Activated naive CD4-positive, alpha-beta T cell treated with anti-CD3 and anti-CD28 coated beads, Interleukin-2, amount 50 U/mL, for 72 hours (primary cell): ENCODE measurements around the gene RIC1. TPM values are rescaled to one million over a fixed set of nuclear protein-coding genes. Genes with fewer than 3 reads are reported as not detected.
A peak's percentile ranks its signal among the peaks of the same experiment; 100 is the strongest.
"Not testable (repeated sequence)": the region's sequence is repeated elsewhere in the genome, so short reads cannot be mapped to it uniquely, and the experiment has no call there.

Experiments
- ATAC-seq, 2 donors: fragments of 150-1000 bp; cut with Tn5 transposase; 2 replicates each; pipeline ENCODE4 v1.10.0; 2021; ENCODE audit warnings: mild to moderate bottlenecking in 2 of 2, moderate library complexity in 2 of 2
- DNase-seq, 2 donors: peaks; one replicate each; pipeline ENCODE4 v3.0.0; 2021 to 2022; ENCODE audit warnings: low spot score in 2 of 2
- H3K27ac Mint-ChIP-seq, 2 donors: one replicate each; pipeline ENCODE4 v1.8.0; 2022; ENCODE audit warnings: mild to moderate bottlenecking in 2 of 2, mixed read lengths in 2 of 2
- H3K36me3 Mint-ChIP-seq, 2 donors: one replicate each; pipeline ENCODE4 v1.8.0; 2022; ENCODE audit warnings: mixed read lengths in 2 of 2
- H3K9me3 Mint-ChIP-seq, 2 donors: one replicate each; pipeline ENCODE4 v1.8.0; 2022; ENCODE audit warnings: mixed read lengths in 2 of 2
- total RNA-seq, 2 donors: library from RNA; stranded (reverse); gene quantifications; one replicate each; pipeline ENCODE4 v1.2.3, GENCODE V29; 2022

Gene RIC1
- total RNA-seq, 2 donors from 2014 or later: 25.6 to 26.7 TPM

DNA sequence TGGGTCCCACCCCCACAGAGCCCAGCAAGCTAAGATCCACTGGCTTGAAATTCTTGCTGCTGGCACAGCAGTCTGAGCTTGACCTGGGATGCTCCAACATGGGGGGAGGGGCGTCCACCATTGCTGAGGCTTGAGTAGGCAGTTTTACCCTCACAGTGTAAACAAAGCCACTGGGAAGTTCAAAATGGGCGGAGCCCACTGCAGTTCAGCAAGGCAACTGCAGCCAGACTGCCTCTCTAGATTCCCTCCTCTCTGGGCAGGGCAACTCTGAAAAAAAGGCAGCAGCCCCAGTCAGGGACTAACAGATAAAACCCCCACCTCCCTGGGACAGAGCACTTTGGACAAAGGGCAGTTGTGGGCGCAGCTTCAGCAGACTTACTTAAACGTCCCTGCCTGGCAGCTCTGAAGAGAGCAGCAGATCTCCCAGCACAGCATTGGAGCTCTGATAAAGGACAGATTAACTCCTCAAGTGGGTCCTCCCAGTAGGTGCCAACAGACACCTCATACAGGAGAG lies 150.9 kb downstream of the RIC1 start:
- H3K27ac Mint-ChIP-seq: peak overlapping the region in 1 of 2 donors; percentile 29
- not testable (repeated sequence) for DNase-seq, ATAC-seq
- H3K36me3 Mint-ChIP-seq: peaks cover 51 to 69% of the 10 kb centered on the region in 2 donors
- peaks cover 27 to 34% of the 10 kb centered on the region in 2 donors for H3K9me3 Mint-ChIP-seq

- ATAC-seq, DNase-seq, H3K27ac Mint-ChIP-seq: not testable (repeated sequence)
- Mint-ChIP-seq H3K9me3 (peaks cover 25 to 30% of the 10 kb centered on the region in 2 donors), H3K36me3 (peaks cover 66 to 80% of the 10 kb centered on the region in 2 donors)
Observed at GRCh38 chr9:5783420-5783819, 154.5 kb downstream of the RIC1 start.

DNA sequence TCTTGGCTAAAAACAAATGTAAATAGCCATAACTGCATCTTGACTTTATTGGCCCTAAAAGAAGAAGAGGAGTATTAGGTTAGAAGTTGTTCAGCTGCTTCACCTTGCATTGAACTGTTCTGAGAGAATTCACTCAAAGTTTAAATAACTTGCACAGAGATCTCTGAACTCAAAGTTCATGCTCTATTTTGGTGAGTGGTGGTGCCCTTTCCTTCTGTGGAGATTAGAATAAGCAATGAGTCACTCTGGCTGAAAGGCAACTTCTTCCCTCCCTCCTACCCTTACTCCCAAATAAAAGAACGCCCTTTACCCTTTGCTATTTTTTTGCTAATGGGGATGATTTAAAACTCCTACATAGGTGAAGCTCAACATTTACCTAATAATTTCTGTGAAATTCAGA lies 155.1 kb downstream of the RIC1 start:
- no peak for DNase-seq
- ATAC-seq: peak in 1 of 2 donors; percentile 20
- Mint-ChIP-seq H3K9me3 (peaks cover 20 to 29% of the 10 kb centered on the region in 2 donors), H3K36me3 (peaks cover 64 to 80% of the 10 kb centered on the region in 2 donors), H3K27ac (no peak overlapping the region)

- DNase-seq: no peak
- Mint-ChIP-seq H3K9me3 (peaks cover 20 to 29% of the 10 kb centered on the region in 2 donors), H3K27ac (no peak overlapping the region), H3K36me3 (peaks cover 62 to 78% of the 10 kb centered on the region in 2 donors)
- no peak for ATAC-seq
Observed at GRCh38 chr9:5784526-5785315, 155.8 kb downstream of the RIC1 start.

DNA sequence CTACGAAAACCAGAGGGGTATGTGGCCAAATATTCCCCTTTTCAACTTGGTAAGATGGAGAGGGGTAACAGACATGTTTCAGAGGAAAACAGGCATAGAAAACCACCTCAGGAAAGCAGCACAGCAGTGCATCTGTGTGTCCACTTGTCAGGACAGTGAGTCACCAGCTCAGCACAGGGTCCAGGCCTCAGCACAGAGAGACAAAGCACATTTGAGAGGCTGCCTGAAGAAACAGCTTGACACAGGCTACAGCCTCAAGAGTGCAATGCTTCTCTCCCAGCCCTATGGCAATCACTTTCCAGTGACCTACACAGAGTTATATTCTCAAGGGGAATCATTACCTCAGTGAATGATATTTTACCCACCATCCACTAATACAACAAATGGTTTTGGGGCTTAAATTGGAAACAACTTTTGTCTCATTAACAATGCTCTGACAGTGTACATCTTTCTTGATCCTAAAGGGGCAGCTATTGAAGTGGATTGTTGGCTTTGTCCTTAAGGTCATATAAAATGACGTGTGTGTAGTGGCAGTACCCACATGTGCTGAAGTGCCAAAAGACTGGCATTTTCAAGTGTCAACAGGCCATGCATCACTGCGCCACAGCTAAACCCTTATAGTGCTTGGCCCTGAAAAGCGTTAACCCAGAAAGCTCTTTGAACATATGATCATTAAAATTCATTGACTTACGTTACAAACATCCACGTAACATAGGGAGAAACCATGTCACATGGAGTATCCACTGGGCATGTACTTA lies 157.6 kb downstream of the RIC1 start:
- DNase-seq (no peak), ATAC-seq (no peak)
- peaks cover 12 to 14% of the 10 kb centered on the region in 2 donors for H3K9me3 Mint-ChIP-seq
- peaks cover 48 to 72% of the 10 kb centered on the region in 2 donors for H3K36me3 Mint-ChIP-seq
- H3K27ac Mint-ChIP-seq: peak overlapping the region in 1 of 2 donors; percentile 46

- Mint-ChIP-seq H3K9me3 (peaks cover 7% of the 10 kb centered on the region in 2 donors), H3K27ac (peak overlapping the region; percentile 37 to 46), H3K36me3 (peaks cover 42 to 72% of the 10 kb centered on the region in 2 donors)
- ATAC-seq (no peak), DNase-seq (no peak)
Observed at GRCh38 chr9:5787220-5787619, 158.3 kb downstream of the RIC1 start.

DNA sequence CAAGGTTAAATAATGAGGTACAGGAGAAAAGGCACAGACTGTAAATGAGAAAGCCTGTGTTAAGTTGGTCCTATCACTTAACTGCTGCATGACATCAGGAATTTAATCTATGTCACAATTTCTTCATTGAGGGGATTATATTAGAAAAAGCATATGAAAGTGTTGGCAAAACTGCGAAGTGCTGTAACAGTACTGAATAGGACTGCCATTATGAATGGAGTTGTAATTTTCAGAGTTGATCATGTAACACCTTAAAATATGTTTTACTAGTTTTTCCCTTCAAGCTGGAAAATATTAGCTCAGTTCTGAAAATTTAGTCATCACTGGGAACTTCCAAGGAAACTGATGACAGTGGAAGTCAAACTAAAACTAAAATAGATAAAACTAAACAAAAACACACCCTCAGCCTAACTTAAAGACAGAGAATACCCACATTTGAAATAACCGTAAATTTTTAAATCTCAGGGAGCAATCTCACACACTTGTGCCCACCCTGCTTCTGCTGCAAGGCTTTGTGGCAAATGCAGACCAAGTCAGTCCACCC lies 158.9 kb downstream of the RIC1 start:
- H3K36me3 Mint-ChIP-seq: peaks cover 35 to 68% of the 10 kb centered on the region in 2 donors
- DNase-seq (no peak), ATAC-seq (peak; percentile 39 to 69)
- H3K9me3 Mint-ChIP-seq: peaks cover under 1 to 1% of the 10 kb centered on the region in 2 donors
- H3K27ac Mint-ChIP-seq: peak overlapping the region; percentile 37 to 46

GRCh38 chr9:5789489-5789888 lies 160.6 kb downstream of the RIC1 start:
- ATAC-seq (no peak), DNase-seq (no peak)
- H3K27ac Mint-ChIP-seq: no peak overlapping the region
- H3K36me3 Mint-ChIP-seq: peaks cover 28 to 60% of the 10 kb centered on the region in 2 donors
- H3K9me3 Mint-ChIP-seq: no peaks in the 10 kb centered on the region

- no peaks in the 10 kb centered on the region for H3K9me3 Mint-ChIP-seq
- DNase-seq: no peak
- no peak overlapping the region for H3K27ac Mint-ChIP-seq
- H3K36me3 Mint-ChIP-seq: peaks cover 21 to 59% of the 10 kb centered on the region in 2 donors
- ATAC-seq: no peak
Observed at GRCh38 chr9:5790923-5791322, 162.0 kb downstream of the RIC1 start.

- DNase-seq: no peak
- Mint-ChIP-seq H3K27ac (no peak overlapping the region), H3K36me3 (peaks cover 18 to 51% of the 10 kb centered on the region in 2 donors), H3K9me3 (no peaks in the 10 kb centered on the region)
- no peak for ATAC-seq
Observed at GRCh38 chr9:5791870-5792269, 163.0 kb downstream of the RIC1 start.

- peaks cover 4 to 34% of the 10 kb centered on the region in 2 donors for H3K36me3 Mint-ChIP-seq
- no peaks in the 10 kb centered on the region for H3K9me3 Mint-ChIP-seq
- H3K27ac Mint-ChIP-seq: no peak overlapping the region
- DNase-seq (no peak), ATAC-seq (peak in 1 of 2 donors; percentile 32)
Observed at GRCh38 chr9:5793812-5794211, 164.9 kb downstream of the RIC1 start.

GRCh38 chr9:5796298-5796697 lies 167.4 kb downstream of the RIC1 start:
- H3K9me3 Mint-ChIP-seq: no peaks in the 10 kb centered on the region
- ATAC-seq (no peak), DNase-seq (no peak)
- H3K36me3 Mint-ChIP-seq: peaks cover 0 to 18% of the 10 kb centered on the region in 2 donors
- peak overlapping the region in 1 of 2 donors; percentile 3 for H3K27ac Mint-ChIP-seq

DNA sequence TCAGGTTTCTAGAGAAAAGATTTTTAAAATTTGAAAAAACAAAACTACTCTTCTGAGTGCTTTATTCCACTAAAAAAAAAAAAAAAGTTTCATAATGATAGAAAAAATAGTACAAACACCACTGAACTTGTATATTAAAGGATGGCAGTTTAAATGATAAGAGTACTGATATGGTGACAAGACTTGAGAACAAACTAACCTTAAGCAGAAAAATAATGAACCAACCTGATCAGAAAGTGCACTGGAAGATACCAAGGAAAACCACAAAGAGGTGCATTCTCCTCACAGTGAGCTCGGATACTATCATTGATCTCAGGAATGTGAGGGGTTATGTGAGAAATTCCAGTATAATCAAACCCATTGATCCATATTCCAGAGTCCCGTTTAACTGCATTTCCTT lies 169.7 kb downstream of the RIC1 start:
- no peaks in the 10 kb centered on the region for H3K9me3 Mint-ChIP-seq
- DNase-seq: no peak
- no peak overlapping the region for H3K27ac Mint-ChIP-seq

GRCh38 chr9:5799314-5799713 lies 170.4 kb downstream of the RIC1 start:
- peaks cover 0 to 6% of the 10 kb centered on the region in 2 donors for H3K36me3 Mint-ChIP-seq
- no peak for ATAC-seq
- no peak overlapping the region for H3K27ac Mint-ChIP-seq
- DNase-seq: no peak
- H3K9me3 Mint-ChIP-seq: no peaks in the 10 kb centered on the region

More for the DNA sequence above, 169.7 kb downstream of the RIC1 start:
- H3K36me3 Mint-ChIP-seq: peaks cover 0 to 6% of the 10 kb centered on the region in 2 donors
- ATAC-seq: no peak

DNA sequence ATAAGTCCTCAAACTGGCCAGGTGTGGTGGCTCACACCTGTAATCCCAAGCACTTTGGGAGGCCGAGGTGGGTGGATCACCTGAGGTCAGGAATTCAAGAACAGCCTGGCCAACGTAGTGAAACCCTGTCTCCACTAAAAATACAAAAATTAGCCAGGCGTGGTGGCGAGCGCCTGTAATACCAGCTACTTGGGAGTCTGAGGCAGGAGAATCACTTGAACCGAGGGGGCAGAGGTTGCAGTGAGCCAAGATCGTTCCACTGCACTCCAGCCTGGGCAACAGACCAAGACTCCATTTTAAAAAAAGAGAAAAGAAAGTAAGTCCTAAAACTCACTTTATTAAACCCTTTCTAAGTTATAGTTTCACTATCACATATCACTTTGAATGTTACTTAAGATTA lies 171.5 kb downstream of the RIC1 start:
- not testable (repeated sequence) for ATAC-seq, H3K36me3 Mint-ChIP-seq, H3K9me3 Mint-ChIP-seq, H3K27ac Mint-ChIP-seq, DNase-seq

DNA sequence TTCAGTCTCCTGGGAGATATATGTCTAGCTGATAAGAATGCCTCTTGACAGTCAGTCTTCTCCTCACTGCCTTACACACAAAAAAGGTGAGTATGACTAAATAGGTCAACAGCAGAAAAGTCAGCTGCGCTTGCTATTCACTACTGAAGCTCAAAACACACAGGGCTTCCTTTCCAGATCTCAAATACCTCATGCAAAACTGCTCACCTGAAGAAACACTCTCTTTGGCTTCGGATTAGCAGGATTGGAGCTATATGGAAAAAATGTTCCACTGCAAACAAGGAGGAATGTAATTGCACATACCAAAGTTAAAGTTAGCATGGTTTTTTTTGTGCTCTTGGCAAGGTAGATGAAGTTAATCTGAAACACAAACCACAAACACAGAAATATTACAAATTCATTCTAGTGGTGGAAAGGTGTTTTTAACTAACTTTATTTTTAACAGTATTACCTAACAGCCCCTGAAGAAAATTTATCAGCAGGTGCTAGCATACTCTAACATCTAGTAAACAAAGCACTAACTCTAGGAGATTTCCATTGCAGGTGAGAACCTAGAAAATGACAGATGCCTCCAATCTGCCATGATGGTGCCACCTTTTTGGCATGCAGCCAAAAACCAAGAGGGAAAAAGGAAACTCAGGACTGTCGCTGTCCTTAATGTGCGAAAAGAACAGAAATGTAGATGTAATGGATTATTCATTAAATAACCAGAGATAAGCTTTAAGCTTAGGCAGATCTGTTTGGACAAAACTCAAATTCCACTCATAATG lies 172.2 kb downstream of the RIC1 start:
- H3K27ac Mint-ChIP-seq: no peak overlapping the region
- ATAC-seq: peak in 1 of 2 donors; percentile 61
- DNase-seq: no peak
- no peaks in the 10 kb centered on the region for H3K9me3 Mint-ChIP-seq
- H3K36me3 Mint-ChIP-seq: no peaks in the 10 kb centered on the region
